Measurements from ENCODE around the gene NCAN.
"Not testable (repeated sequence)": the region's sequence is repeated elsewhere in the genome, so short reads cannot be mapped to it uniquely, and the experiment has no call there.

NCAN gene

GRCh38 chr19:19215792-19216191 lies 4.0 kb downstream of the NCAN start:
- Histone ChIP-seq H3K79me2 (ENCODE audit: insufficient read depth, low read length) (no peaks in the 10 kb centered on the region), H3K4me3 (ENCODE audit: low read depth, low read length, poor library complexity, severe bottlenecking) (no peak overlapping the region), H2AFZ (ENCODE audit: low read length) (no peak overlapping the region), H4K20me1 (ENCODE audit: insufficient read depth, low read length) (no peaks in the 10 kb centered on the region), H3K36me3 (ENCODE audit: insufficient read depth, low read length) (no peaks in the 10 kb centered on the region), H3K9ac (ENCODE audit: low read length) (no peak overlapping the region), H3K9me2 (ENCODE audit: low read depth, low read length) (no peaks in the 10 kb centered on the region), H3K27me3 (ENCODE audit: insufficient read depth, low read length) (peaks cover 4% of the 10 kb centered on the region; the same call in 1 of the 2 replicates), H3K4me1 (ENCODE audit: insufficient read depth, low read length, severe bottlenecking) (no peaks in the 10 kb centered on the region), H3K9me3 (ENCODE audit: low read length) (no peaks in the 10 kb centered on the region), H3F3A (ENCODE audit: insufficient read depth, low read length) (no peaks in the 10 kb centered on the region), H3K27ac (ENCODE audit: low read depth, low read length, poor library complexity, severe bottlenecking) (no peak overlapping the region), H3K4me2 (ENCODE audit: low read length) (no peak overlapping the region)
- TF ChIP-seq CTCF (IDR thresholded peaks at IDR 0.05; ENCODE audit: low read length): no peak
- no peak for TF ChIP-seq EZH2 (IDR thresholded peaks at IDR 0.05; ENCODE audit: borderline replicate concordance, low read length)

GRCh38 chr19:19217099-19217498 lies 5.3 kb downstream of the NCAN start:
- no peak overlapping the region for H3K9ac ChIP-seq (ENCODE audit: low read length)
- peaks cover 4% of the 10 kb centered on the region; the same call in 1 of the 2 replicates for H3K27me3 ChIP-seq (ENCODE audit: insufficient read depth, low read length)
- H3K36me3 ChIP-seq (ENCODE audit: insufficient read depth, low read length): no peaks in the 10 kb centered on the region
- H3K4me1 ChIP-seq (ENCODE audit: insufficient read depth, low read length, severe bottlenecking): no peaks in the 10 kb centered on the region
- H3K9me3 ChIP-seq (ENCODE audit: low read length): no peaks in the 10 kb centered on the region
- H3F3A ChIP-seq (ENCODE audit: insufficient read depth, low read length): no peaks in the 10 kb centered on the region
- H2AFZ ChIP-seq (ENCODE audit: low read length): no peak overlapping the region
- no peaks in the 10 kb centered on the region for H3K79me2 ChIP-seq (ENCODE audit: insufficient read depth, low read length)
- H3K4me2 ChIP-seq (ENCODE audit: low read length): no peak overlapping the region
- H4K20me1 ChIP-seq (ENCODE audit: insufficient read depth, low read length): no peaks in the 10 kb centered on the region
- TF ChIP-seq EZH2 (IDR thresholded peaks at IDR 0.05; ENCODE audit: borderline replicate concordance, low read length): no peak
- peak; percentile 11; the same call in 1 of the 2 replicates for TF ChIP-seq CTCF (IDR thresholded peaks at IDR 0.05; ENCODE audit: low read length)
- no peaks in the 10 kb centered on the region for H3K9me2 ChIP-seq (ENCODE audit: low read depth, low read length)
- no peak overlapping the region for H3K27ac ChIP-seq (ENCODE audit: low read depth, low read length, poor library complexity, severe bottlenecking)
- no peak overlapping the region for H3K4me3 ChIP-seq (ENCODE audit: low read depth, low read length, poor library complexity, severe bottlenecking)

- no peaks in the 10 kb centered on the region for H3K79me2 ChIP-seq (ENCODE audit: insufficient read depth, low read length)
- no peak overlapping the region for H3K4me3 ChIP-seq (ENCODE audit: low read depth, low read length, poor library complexity, severe bottlenecking)
- H3K27ac ChIP-seq (ENCODE audit: low read depth, low read length, poor library complexity, severe bottlenecking): no peak overlapping the region
- H3F3A ChIP-seq (ENCODE audit: insufficient read depth, low read length): no peaks in the 10 kb centered on the region
- no peaks in the 10 kb centered on the region for H3K4me1 ChIP-seq (ENCODE audit: insufficient read depth, low read length, severe bottlenecking)
- H3K9me2 ChIP-seq (ENCODE audit: low read depth, low read length): no peaks in the 10 kb centered on the region
- H3K4me2 ChIP-seq (ENCODE audit: low read length): no peak overlapping the region
- H3K36me3 ChIP-seq (ENCODE audit: insufficient read depth, low read length): no peaks in the 10 kb centered on the region
- no peak overlapping the region for H3K9ac ChIP-seq (ENCODE audit: low read length)
- H2AFZ ChIP-seq (ENCODE audit: low read length): no peak overlapping the region
- H3K27me3 ChIP-seq (ENCODE audit: insufficient read depth, low read length): peaks cover 7% of the 10 kb centered on the region; the same call in 1 of the 2 replicates
- no peaks in the 10 kb centered on the region for H3K9me3 ChIP-seq (ENCODE audit: low read length)
- TF ChIP-seq CTCF (IDR thresholded peaks at IDR 0.05; ENCODE audit: low read length) (no peak), EZH2 (IDR thresholded peaks at IDR 0.05; ENCODE audit: borderline replicate concordance, low read length) (no peak)
- no peaks in the 10 kb centered on the region for H4K20me1 ChIP-seq (ENCODE audit: insufficient read depth, low read length)
These were observed 7.2 kb downstream of the NCAN start for GRCh38 chr19:19218911-19219310.

GRCh38 chr19:19221000-19221399 lies 9.2 kb downstream of the NCAN start:
- not testable (repeated sequence) for H3K36me3 ChIP-seq (ENCODE audit: insufficient read depth, low read length); H3K9me3 ChIP-seq (ENCODE audit: low read length); H4K20me1 ChIP-seq (ENCODE audit: insufficient read depth, low read length); H3K79me2 ChIP-seq (ENCODE audit: insufficient read depth, low read length); H2AFZ ChIP-seq (ENCODE audit: low read length); H3K4me2 ChIP-seq (ENCODE audit: low read length); H3K27ac ChIP-seq (ENCODE audit: low read depth, low read length, poor library complexity, severe bottlenecking); H3K4me3 ChIP-seq (ENCODE audit: low read depth, low read length, poor library complexity, severe bottlenecking); H3F3A ChIP-seq (ENCODE audit: insufficient read depth, low read length); H3K9me2 ChIP-seq (ENCODE audit: low read depth, low read length); H3K9ac ChIP-seq (ENCODE audit: low read length)
- Histone ChIP-seq H3K27me3 (ENCODE audit: insufficient read depth, low read length) (peaks cover 15% of the 10 kb centered on the region), H3K4me1 (ENCODE audit: insufficient read depth, low read length, severe bottlenecking) (peaks cover 11% of the 10 kb centered on the region)

All from OCI-LY1 (cell line).